Spleen (tissue), 7 donors: Measurements from ENCODE around the gene ZNF506.

Source experiments
- POLR2A ChIP-seq, 3 donors: fragments of 450-650 bp; IDR thresholded peaks; one replicate each; pipeline ENCODE4 v1.5.1; 2017; ENCODE audit warnings: antibody characterized with exemption in 3 of 3, mild to moderate bottlenecking in 1 of 3
- TF ChIP-seq, protein P1 (sequence below), 11 experiments: fragments of 200-600 bp in 7 of 11; fragments of 450-650 bp in 4 of 11; sonication (generic) in 4 of 11; IDR thresholded peaks in 8 of 11; conservative IDR thresholded peaks in 3 of 11; 1 replicate in 7 of 11; 2 replicates in 4 of 11; pipeline versions ENCODE4 v1.4.0 to v1.8.0; 2016 to 2021; ENCODE audit warnings: antibody characterized with exemption in 11 of 11, inconsistent platforms in 4 of 11, mild to moderate bottlenecking in 1 of 11
- donor health status: DM: no; HTN: no; CAD: no; lungs with moderate emphysema.
- donor health status: DM: no; HTN: no; CAD: no.
- donor health status: DM: no; HTN: no; CAD: no.

GRCh38 chr19:19858751-19859150 is 37.2 kb upstream of the ZNF506 start:
- TF ChIP-seq POLR2A (IDR thresholded peaks at IDR 0.05), result no peak
- TF ChIP-seq, protein P1, sequence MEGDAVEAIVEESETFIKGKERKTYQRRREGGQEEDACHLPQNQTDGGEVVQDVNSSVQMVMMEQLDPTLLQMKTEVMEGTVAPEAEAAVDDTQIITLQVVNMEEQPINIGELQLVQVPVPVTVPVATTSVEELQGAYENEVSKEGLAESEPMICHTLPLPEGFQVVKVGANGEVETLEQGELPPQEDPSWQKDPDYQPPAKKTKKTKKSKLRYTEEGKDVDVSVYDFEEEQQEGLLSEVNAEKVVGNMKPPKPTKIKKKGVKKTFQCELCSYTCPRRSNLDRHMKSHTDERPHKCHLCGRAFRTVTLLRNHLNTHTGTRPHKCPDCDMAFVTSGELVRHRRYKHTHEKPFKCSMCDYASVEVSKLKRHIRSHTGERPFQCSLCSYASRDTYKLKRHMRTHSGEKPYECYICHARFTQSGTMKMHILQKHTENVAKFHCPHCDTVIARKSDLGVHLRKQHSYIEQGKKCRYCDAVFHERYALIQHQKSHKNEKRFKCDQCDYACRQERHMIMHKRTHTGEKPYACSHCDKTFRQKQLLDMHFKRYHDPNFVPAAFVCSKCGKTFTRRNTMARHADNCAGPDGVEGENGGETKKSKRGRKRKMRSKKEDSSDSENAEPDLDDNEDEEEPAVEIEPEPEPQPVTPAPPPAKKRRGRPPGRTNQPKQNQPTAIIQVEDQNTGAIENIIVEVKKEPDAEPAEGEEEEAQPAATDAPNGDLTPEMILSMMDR (IDR thresholded peaks at IDR 0.05 in 8 of 11, conservative IDR thresholded peaks at IDR 0.05 in 3 of 11), result no peak
